Measurements from ENCODE around the gene PCGF6. TPM values are rescaled to one million over a fixed set of nuclear protein-coding genes. Genes with fewer than 3 reads are reported as not detected.

Gene PCGF6
- total RNA-seq, 2 donors from 2014 or later, result 9.6 to 37.9 TPM

- TF ChIP-seq CTCF (IDR thresholded peaks at IDR 0.05), result no peak
- no peak for TF ChIP-seq POLR2A (IDR thresholded peaks at IDR 0.05)
- peak overlapping the region; percentile 61 to 82 for H3K4me3 ChIP-seq
- H3K36me3 ChIP-seq (replicated peaks in 1 of 2; ENCODE audit: insufficient read depth in 1 of 2, low read depth in 2 of 2), result peaks cover 0 to 12% of the 10 kb centered on the region in 2 donors
- intact Hi-C loops (cut with DNase I), result no loop called here
- H3K4me1 ChIP-seq, result peaks cover 43% of the 10 kb centered on the region
- no peaks in the 10 kb centered on the region for H3K9me3 ChIP-seq
- DNase-seq, result no peak
- ATAC-seq, result peak; percentile 1
- peak overlapping the region; percentile 70 to 91 (median 86) for H3K27ac ChIP-seq
- WGBS, 2 donors, result 0% methylated on average over 11 of the region's 11 CpGs
- H3K27me3 ChIP-seq, result no peaks in the 10 kb centered on the region
Observed at GRCh38 chr10:103395754-103396066, 44.8 kb upstream of the PCGF6 start.

- no peak for ATAC-seq
- 86 to 87% methylated on average over 14 of the region's 14 CpGs for WGBS, 2 donors
- Histone ChIP-seq H3K4me3 (no peak overlapping the region), H3K27ac (no peak overlapping the region), H3K27me3 (no peaks in the 10 kb centered on the region), H3K9me3 (no peaks in the 10 kb centered on the region), H3K4me1 (peaks cover 43% of the 10 kb centered on the region), H3K36me3 (replicated peaks in 1 of 2; ENCODE audit: insufficient read depth in 1 of 2, low read depth in 2 of 2) (peaks cover 0 to 8% of the 10 kb centered on the region in 2 donors)
- DNase-seq, result no peak
- no peak for TF ChIP-seq CTCF (IDR thresholded peaks at IDR 0.05)
- TF ChIP-seq POLR2A (IDR thresholded peaks at IDR 0.05), result no peak
- intact Hi-C loops (cut with DNase I), result no loop called here
Observed at GRCh38 chr10:103394180-103394579, 43.2 kb upstream of the PCGF6 start.

- intact Hi-C loops (cut with DNase I), result no loop called here
- Histone ChIP-seq H3K27me3 (no peaks in the 10 kb centered on the region), H3K9me3 (no peaks in the 10 kb centered on the region), H3K4me1 (no peaks in the 10 kb centered on the region), H3K36me3 (replicated peaks in 1 of 2; ENCODE audit: insufficient read depth in 1 of 2, low read depth in 2 of 2) (peaks cover 0 to 7% of the 10 kb centered on the region in 2 donors), H3K27ac (no peak overlapping the region), H3K4me3 (no peak overlapping the region)
- DNase-seq, result no peak
- 95% methylated on average over 5 of the region's 5 CpGs for WGBS, 2 donors
- no peak for ATAC-seq
- TF ChIP-seq CTCF (IDR thresholded peaks at IDR 0.05) (no peak), POLR2A (IDR thresholded peaks at IDR 0.05) (no peak)
Observed at GRCh38 chr10:103382769-103383168, 31.8 kb upstream of the PCGF6 start.

GRCh38 chr10:103374263-103374662 is 23.3 kb upstream of the PCGF6 start:
- Histone ChIP-seq H3K27ac (no peak overlapping the region), H3K36me3 (replicated peaks in 1 of 2; ENCODE audit: insufficient read depth in 1 of 2, low read depth in 2 of 2) (peaks cover 4 to 11% of the 10 kb centered on the region in 2 donors), H3K9me3 (no peaks in the 10 kb centered on the region), H3K4me3 (no peak overlapping the region), H3K27me3 (no peaks in the 10 kb centered on the region), H3K4me1 (peaks cover 16% of the 10 kb centered on the region)
- intact Hi-C loops (cut with DNase I), result no loop called here
- ATAC-seq, result no peak
- no peak for DNase-seq
- 92 to 97% methylated on average over 5 of the region's 5 CpGs for WGBS, 2 donors
- TF ChIP-seq POLR2A (IDR thresholded peaks at IDR 0.05), result no peak

GRCh38 chr10:103373544-103373943 is 22.6 kb upstream of the PCGF6 start:
- Histone ChIP-seq H3K27ac (no peak overlapping the region), H3K36me3 (replicated peaks in 1 of 2; ENCODE audit: insufficient read depth in 1 of 2, low read depth in 2 of 2) (peaks cover 4 to 9% of the 10 kb centered on the region in 2 donors), H3K9me3 (no peaks in the 10 kb centered on the region), H3K4me1 (peaks cover 23% of the 10 kb centered on the region), H3K4me3 (no peak overlapping the region), H3K27me3 (no peaks in the 10 kb centered on the region)
- DNase-seq, result no peak
- intact Hi-C loops (cut with DNase I), result no loop called here
- TF ChIP-seq CTCF (IDR thresholded peaks at IDR 0.05) (no peak), POLR2A (IDR thresholded peaks at IDR 0.05) (no peak)
- 90% methylated on average over 3 of the region's 3 CpGs for WGBS, 2 donors
- ATAC-seq, result no peak

Measured in body of pancreas (tissue), 4 donors.